Loucy (cell line): ENCODE results near the gene MPND.

ENCODE experiments used
- EZH2phosphoT487 ChIP-seq: fragments of 200-600 bp; IDR thresholded peaks from 2 replicates; pipeline ENCODE4 v1.6.1; 2018; ENCODE audit warnings: antibody characterized with exemption, mild to moderate bottlenecking, moderate library complexity, borderline replicate concordance
- TF ChIP-seq, protein P1 (sequence below): fragments of 200-600 bp; sonication (generic); conservative IDR thresholded peaks from 2 replicates; pipeline ENCODE4 v1.5.1; 2014; ENCODE audit warnings: mild to moderate bottlenecking, antibody characterized with exemption, low read length

DNA sequence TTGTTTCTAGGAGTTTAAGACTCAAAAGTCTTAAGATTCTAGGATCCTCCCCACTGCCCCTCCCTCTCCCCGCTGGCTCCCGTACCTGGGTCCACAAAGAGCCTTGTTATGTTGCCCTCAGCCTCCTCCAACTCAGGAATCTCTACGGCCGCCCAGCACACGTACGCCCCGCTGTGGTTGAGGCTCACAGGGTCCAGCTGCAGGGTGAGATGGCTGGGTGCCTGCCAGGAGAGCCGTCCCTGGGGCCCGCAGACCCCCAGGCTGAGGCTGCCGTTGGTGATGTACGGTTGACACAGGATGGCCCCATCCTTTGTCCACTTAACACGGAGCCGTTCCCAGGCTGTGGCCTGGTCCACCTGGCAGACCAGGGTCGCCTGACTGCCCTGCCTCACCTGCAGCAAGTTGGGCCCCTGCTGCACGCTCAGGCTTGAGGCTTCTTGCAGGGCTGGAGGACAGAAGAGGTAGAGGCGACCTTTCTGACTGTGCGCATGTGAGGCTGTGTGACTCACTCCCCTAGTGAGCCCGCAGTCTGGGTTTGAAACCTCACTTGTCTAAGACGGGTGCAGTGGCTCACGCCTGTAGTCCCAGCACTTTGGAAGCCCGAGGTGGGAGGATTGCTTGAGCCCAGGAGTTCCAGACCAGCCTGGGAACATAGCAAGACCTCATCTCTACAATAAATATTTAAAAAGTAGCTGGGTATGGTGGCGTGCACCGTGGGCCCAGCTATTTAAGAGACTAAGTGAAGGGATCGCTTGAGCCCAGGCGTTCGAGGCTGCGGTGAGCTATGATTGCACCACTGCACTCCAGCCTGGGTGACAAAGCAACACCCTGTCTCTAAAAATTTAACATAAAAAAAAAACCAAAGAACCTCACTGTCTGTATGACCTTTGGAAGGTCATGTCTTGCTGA, 45.2 kb upstream of the MPND start:
- TF ChIP-seq, protein P1, sequence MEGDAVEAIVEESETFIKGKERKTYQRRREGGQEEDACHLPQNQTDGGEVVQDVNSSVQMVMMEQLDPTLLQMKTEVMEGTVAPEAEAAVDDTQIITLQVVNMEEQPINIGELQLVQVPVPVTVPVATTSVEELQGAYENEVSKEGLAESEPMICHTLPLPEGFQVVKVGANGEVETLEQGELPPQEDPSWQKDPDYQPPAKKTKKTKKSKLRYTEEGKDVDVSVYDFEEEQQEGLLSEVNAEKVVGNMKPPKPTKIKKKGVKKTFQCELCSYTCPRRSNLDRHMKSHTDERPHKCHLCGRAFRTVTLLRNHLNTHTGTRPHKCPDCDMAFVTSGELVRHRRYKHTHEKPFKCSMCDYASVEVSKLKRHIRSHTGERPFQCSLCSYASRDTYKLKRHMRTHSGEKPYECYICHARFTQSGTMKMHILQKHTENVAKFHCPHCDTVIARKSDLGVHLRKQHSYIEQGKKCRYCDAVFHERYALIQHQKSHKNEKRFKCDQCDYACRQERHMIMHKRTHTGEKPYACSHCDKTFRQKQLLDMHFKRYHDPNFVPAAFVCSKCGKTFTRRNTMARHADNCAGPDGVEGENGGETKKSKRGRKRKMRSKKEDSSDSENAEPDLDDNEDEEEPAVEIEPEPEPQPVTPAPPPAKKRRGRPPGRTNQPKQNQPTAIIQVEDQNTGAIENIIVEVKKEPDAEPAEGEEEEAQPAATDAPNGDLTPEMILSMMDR, result no peak
- no peak for TF ChIP-seq EZH2phosphoT487
